HG03097 (cell line): Measurements from ENCODE around the gene CYP1B1.
A peak's percentile ranks its signal among the peaks of the same experiment; 100 is the strongest.
"Not testable (repeated sequence)": the region's sequence is repeated elsewhere in the genome, so short reads cannot be mapped to it uniquely, and the experiment has no call there.

ENCODE experiments used
- ATAC-seq: cut with Tn5 transposase; IDR thresholded peaks from one replicate; pipeline ENCODE4 v1.9.1; 2021; ENCODE audit not compliant: unreplicated experiment, low FRiP score

CYP1B1 gene

DNA sequence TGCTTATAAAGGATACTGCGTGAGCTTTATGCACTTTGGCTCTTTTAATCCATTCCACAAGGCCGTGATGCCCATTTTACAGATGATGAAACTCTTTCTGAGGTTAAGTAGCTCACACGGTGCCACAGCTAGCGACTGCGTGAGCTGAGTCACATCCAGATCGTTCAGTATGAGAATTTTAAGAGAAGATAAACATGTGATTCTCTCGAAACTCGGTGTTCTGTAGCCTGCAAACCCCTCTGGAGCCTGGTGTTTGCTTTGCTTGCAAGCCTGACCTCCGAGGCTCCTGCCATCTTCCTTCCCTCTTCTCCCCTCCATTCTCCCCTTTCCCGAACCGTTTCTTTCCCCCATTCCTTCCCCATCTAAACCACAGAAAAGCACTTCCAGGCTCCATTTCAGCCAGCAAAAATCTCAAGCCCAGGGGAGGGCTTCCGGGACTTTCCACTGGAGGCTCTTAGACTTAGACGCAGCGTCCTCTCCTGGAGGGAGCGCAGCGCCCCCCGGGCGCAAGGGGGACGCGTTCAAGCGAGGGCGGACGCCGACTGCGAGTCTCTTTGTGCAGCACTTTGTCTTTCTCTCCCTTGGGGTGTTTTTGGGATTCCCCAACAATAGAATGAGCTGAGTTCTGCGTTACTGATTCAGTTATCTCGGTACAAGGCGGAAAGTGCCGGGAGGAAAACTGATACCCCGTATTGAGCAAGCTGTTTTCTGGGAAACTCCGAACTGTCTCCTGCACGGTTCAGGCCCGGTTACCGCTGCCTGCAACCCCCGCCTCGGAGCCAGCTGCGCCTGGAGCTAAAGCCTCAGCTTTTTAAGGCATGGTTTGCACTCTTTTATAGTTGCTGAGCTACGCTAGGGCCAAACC, 38.0 kb downstream of the CYP1B1 start:
- ATAC-seq, result peak; percentile 57

DNA sequence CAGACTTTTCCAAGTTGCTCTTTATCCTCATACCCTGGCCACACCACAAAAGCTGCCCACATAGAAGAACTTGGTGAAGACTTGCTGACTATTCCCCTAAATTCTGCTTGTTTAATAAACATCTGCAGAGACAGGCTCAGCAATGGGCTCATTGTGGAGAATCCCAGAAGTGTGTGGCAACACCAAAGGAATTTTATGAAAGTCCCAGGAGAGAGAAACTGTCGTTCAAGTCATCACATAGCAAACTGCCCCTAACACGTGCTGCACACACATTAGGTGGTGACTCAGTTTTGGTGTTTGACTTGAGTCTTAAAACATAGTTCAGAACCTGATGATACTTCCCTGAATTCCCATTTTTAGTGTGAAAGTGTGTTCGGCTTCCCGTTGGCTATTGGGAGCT, 38.6 kb downstream of the CYP1B1 start:
- no peak for ATAC-seq

DNA sequence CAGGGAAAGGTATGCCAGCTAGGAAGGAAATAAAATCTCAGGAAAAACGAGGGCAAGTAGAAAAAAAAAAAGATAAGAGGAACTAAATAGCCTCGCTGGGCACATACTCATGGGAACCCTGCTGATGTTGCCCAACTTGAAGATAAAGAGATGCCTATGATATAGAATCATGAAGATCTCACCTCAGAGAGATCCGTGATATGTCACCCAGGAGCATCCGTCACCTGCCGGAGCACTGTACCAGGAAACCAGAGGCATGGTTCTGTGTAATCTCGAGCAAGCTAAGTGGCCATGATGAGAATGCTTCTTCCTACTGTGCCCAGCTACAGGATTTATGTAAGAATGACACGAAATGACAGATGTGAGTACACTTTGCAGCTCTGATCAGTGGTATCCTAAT, 40.0 kb downstream of the CYP1B1 start:
- ATAC-seq, result no peak

DNA sequence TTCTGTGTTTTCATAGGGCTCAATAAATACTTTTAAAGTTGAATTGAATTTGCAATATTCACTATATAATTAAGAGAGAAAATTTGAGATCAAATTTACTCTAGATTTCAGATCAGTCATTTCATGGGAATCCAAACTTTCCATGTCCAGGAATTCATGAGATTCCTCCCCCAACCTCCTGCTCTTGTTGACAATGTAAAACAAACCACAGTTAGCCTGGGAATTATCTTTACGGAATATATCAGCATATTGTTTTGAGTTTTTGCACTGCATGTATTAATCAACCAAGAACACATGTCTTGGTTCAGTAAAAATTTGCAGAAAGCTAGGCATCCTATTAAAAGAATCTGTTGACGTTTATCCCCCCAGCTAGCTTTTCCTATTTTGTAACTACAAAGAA, 42.3 kb downstream of the CYP1B1 start:
- ATAC-seq, result no peak

DNA sequence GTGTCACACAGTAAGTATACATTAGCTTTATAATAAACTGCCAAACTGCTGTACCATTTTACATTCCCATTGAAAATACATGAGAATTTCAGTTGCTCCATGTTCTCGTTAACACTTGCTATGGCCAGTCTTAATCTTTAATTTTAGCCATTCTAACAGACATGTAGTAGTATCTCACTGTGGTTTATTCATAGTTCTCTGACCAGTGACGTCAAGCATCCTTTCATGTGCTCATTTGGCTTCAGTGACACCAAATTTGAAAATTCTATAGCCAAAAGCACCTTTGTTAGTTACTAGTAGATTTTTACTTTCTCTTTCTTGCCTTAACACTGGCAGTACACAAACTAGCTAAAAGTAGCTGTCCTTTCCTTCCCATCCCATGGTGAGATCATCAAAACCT, 43.0 kb downstream of the CYP1B1 start:
- no peak for ATAC-seq

DNA sequence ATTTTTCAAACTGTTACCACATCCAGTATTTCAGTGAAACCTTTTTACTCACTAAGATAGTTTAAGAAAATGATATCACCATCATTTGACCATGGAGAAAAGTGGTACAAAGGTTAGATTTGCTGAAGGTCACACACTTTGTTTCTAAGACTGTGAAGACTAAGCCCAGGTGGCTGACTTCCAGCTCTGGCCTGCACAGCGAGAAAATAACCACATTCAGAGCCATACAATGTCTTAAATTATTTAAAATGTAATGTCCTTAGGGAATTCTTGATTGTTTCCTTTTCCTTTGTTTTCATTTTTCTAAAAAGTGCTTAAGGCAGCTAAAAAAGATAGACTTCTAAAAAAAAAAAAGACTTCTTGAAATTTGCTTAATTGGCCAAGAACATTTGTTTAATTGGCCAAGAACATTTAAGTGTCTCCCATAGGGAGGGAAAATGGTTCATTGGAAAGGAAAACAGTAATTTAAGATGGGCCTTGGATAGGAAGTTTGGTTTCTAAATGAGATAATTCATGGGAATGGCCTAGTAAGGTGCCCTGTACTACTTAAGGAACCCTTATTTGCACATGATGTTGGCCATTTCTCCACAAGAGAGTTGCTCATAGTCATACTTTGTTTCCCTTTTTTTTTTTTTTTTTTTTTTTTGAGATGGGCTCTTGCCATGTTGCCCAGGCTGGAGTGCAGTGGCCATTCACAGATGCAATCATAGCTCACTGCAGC, 45.2 kb downstream of the CYP1B1 start:
- no peak for ATAC-seq

DNA sequence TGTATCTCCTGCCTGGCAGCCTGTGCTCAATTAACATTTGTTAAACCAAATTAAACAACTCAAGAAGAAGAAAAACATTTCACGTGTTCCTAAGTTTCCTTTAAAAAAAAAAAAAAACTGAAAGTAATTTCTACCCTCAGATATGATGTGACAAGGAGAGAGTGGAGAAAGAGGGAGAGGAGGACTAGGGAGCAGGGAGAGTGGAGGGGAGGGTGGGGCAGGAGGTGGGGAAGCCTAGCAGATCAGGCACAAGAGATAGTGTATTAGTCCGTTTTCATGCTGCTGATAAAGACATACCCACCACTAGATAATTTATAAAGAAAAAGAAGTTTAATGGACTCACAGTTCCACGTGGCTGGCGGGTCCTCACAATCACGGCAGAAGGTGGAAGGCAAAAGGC, 46.4 kb downstream of the CYP1B1 start:
- ATAC-seq, result no peak

DNA sequence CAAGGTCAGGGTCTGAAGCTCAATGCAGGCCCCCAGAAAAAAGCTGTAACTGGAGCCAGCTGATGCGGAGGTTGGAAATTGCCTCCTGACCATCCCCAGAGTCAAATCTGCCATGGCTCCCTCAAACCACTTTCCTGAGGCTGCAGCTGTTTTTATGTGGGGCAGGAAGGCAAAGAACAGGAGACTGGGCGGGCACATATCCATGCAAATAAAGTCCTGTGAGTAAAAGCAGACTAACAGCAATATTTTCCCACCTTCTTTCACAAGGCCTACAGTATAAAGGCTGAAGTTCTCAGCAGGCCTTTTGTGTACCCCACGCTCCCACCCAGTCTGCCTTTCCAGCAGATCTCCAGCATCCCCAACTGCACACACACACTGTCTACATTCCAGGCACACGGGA, 47.1 kb downstream of the CYP1B1 start:
- ATAC-seq, result no peak

DNA sequence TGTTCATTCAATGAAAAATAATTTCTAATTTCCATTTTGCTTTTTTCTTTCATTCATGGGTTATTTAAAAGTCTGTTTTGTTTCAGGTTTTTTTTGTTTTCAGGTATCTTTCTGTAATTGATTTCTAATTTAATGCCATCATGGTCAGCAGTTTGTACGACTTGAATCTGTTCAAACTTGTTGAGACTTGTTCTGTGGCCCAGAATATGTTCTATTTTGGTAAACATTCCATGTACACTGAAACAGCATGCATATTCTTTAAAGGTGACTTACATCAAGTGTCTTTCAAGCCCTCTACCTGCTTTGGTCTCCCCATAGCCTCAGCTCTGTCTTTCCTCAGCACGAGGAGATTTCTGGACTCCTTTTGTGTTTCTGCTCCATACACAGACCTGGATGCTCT, 49.1 kb downstream of the CYP1B1 start:
- no peak for ATAC-seq

DNA sequence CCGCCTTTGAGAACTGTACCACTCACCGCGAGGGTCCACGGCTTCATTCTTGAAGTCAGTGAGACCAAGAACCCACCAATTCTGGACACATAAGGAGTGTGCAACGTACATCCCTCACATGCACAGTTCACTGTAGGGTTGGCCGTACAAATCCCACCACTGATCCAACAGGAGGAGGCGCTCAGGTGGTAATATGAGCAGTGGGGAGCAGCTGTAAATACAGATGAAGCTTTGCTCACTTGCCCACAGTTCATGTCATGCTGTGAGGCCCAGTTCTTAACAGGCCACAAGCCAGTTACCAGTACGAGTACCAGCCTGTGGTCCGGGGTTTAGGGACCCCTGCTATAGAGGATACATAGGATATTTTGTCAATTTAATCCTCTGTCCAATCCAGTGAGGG, 54.4 kb downstream of the CYP1B1 start:
- ATAC-seq, result no peak

DNA sequence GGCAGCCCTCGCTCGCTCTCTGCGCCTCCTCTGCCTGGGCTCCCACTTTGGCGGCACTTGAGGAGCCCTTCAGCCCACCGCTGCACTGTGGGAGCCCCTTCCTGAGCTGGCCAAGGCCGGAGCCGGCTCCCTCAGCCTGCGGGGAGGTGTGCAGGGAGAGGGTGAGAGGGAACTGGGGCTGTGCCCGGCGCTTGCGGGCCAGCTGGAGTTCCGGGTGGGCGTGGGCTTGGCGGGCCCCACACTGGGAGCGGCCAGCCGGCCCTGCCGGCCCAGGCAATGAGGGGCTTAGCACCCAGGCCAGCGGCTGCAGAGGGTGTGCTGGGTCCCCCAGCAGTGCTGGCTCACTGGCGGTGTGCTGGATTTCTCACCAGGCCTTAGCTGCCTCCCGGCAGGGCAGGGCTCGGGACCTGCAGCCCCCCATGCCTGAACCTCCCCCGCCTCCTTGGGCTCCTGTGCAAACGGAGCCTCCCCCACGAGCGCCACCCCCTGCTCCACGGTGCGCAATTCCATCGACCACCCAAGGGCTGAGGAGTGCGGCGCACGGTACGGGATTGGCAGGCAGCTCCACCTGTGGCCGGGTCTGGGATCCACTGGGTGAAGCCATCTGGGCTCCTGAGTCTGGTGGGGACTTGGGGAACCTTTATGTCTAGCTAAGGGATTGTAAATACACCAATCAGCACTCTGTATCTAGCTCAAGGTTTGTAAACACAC, 55.4 kb downstream of the CYP1B1 start:
- not testable (repeated sequence) for ATAC-seq

DNA sequence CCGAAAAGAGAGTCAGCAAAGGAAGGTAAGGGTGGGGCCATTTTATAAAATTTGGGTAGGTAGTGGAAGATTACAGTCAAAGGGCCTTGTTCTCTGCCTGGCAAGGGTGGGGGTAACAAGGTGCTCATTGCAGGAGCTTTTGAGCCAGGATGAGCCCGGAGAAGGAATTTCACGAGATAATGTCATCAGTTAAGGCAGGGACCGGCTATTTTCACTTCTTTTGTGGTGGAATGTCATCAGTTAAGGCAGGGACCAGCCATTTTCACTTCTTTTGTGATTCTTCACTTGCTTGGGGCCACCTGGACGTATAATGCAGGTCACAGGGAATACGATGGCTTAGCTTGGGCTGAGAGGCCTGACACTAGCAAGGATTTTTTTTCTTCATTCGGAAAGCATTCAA, 58.1 kb downstream of the CYP1B1 start:
- no peak for ATAC-seq
